GM19023 (cell line): Measurements from ENCODE around the gene A3GALT2.
"Not testable (repeated sequence)": the region's sequence is repeated elsewhere in the genome, so short reads cannot be mapped to it uniquely, and the experiment has no call there.

Experiments used
- ATAC-seq: cut with Tn5 transposase; IDR thresholded peaks from one replicate; pipeline ENCODE4 v1.9.1; 2021; ENCODE audit warnings: mild to moderate bottlenecking, moderate library complexity; ENCODE audit not compliant: unreplicated experiment

The A3GALT2 gene

DNA sequence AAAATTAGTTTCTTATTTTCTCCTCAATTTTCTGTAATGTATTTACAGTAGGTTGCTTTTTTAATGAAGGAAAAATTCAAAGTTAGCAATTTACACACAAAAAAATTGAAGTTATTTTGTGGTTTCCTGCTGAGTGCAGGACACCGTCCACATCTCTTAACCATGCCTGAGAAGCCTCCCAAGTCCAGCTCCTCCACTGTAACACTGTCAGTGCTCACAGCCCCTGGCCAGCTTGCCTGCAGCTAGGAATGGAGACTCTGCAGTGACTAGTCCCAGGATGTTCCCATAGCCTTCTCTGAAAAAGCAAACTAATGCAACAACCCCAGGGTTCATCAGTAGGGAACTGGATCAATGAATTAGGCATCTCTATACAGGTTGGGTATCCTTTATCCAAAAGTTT is 3.5 kb downstream of the A3GALT2 start:
- no peak for ATAC-seq

DNA sequence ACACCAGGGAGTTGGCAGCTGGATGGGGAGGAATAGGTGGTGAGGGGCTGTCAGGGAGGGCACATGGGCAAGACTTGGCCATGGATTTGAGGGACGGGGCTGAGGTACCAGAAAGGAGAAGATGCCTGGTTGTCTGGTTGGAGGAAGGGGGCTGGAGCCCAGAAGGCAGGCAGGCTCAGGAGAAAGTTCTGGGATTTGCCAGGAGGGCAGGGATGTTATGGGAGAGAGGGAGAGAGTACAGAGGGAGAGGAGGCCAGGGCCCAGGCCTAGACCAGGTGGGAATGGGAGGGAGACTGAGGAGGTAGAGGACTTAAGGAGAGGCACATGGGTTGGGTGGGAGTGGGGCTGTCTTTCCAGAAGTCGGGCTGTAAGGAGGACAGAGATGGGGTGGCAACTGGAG is 4.3 kb downstream of the A3GALT2 start:
- ATAC-seq: no peak

DNA sequence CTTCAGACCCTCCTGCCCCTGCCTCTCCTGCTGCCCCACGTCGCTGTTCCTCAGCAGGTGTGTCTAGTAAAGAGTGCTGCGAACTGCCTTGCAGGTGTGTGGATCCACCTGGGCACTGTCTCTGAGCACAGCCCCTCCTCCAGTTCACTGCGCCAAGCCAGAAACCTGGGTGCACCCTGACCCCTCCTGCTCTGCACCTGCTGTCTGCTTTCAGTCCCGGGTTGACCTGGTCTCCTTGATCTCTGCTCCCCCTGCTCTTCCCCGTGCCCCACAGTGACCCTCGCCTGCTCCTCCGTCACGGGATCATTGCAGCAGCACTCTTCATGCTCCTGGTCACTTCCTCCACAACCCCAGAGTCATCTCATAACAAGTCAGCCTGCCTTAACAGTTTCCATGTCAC is 6.5 kb downstream of the A3GALT2 start:
- ATAC-seq: no peak

DNA sequence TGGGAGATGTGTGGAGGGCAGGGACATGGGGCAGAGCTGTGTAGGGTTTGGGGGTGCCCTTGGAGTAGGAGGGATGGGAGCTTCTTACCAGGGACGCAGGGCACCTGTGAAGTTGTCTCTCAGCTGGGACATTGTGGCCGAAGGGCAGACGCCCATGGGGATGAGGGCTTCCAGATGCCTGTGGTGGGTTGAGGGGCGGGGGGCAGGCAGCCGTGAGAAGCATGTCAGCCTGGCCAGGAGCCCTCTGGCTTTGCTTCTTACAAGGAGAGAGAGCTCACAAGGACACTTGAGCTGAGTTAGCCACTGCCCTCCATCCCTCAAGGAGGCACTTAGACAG is 8.5 kb downstream of the A3GALT2 start:
- ATAC-seq: no peak

DNA sequence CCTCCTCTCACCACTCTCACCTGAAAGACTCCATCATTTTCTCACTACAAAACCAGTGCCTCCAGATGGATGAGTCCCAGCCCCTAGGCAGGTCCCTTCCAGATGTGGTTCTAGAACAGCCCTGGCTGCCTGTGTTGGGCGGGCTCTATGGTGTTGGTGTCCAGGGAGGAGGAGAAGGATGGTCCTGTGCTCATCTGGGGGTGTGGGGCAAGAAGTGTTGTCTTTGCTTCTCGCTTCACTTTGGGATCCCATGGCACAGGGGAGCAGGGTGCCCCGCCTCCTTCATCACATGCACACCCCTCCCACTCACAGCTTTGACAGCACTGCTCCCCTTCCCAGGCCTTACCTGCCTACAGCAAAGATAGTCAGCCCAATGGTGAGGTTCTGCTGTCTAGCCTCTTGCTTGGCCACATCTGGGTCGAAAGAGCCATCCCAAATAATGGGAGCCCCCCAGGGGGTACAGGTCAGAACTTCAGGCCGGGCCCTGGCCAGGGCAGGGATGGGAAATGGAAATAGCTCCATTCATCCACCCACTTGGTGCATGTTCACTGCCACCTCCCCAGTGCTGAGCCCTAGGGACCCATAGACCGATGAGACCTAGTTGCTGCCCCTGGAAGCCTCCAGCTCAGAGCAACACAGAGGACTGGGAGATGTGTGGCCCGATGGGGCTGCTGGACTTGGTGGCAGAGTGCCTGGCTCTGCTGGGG is 9.0 kb downstream of the A3GALT2 start:
- ATAC-seq: no peak

DNA sequence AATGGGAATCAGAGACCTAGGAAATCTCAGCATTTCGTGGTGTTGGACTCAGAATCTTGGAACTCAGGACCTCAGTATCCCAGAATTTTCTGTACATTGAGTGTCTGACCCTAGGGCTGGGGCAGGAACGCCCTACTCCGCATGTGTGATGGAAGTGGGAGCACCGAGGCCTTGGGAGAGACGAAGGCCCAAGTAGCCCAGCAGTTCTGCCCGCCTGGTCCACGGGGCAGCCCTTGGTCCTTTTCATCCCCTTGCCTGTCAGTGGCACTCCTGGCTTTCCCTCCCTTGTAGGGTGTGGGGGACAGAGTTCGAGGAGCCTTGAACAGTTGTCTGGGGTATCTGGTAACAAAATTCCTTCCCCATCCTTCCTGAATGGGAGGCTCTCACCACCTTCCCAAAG is 10.2 kb downstream of the A3GALT2 start:
- ATAC-seq: no peak

DNA sequence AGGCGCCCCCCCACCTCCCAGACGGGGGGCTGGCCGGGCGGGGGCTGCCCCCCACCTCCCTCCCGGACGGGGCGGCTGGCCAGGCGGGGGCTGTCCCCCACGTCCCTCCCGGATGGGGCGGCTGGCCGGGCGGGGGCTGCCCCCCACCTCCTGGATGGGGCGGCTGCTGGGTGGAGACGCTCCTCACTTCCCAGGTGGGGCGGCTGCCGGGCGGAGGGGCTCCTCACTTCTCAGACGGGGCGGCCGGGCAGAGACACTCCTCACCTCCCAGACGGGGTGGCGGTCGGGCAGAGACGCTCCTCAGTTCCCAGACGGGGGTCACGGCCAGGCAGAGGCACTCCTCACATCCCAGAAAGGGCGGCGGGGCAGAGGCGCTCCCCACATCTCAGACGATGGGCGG is 11.5 kb downstream of the A3GALT2 start:
- ATAC-seq: not testable (repeated sequence)

DNA sequence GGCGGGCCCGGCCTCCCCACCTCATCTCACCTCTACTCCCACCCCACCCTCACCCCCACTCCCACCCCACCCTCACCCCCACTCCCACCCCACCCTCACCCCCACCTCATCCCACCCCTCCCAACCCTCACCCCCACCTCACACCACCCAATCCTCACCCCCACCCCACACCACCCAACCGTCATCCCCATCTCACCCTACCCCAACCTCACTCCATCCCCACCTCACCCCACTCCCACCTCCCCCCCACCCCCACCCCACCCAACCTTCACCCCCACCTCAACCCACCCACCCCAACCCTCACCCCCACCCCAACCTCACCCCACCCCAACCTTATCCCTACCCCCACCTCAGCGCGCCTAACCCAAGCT is 13.4 kb downstream of the A3GALT2 start:
- ATAC-seq: no peak

DNA sequence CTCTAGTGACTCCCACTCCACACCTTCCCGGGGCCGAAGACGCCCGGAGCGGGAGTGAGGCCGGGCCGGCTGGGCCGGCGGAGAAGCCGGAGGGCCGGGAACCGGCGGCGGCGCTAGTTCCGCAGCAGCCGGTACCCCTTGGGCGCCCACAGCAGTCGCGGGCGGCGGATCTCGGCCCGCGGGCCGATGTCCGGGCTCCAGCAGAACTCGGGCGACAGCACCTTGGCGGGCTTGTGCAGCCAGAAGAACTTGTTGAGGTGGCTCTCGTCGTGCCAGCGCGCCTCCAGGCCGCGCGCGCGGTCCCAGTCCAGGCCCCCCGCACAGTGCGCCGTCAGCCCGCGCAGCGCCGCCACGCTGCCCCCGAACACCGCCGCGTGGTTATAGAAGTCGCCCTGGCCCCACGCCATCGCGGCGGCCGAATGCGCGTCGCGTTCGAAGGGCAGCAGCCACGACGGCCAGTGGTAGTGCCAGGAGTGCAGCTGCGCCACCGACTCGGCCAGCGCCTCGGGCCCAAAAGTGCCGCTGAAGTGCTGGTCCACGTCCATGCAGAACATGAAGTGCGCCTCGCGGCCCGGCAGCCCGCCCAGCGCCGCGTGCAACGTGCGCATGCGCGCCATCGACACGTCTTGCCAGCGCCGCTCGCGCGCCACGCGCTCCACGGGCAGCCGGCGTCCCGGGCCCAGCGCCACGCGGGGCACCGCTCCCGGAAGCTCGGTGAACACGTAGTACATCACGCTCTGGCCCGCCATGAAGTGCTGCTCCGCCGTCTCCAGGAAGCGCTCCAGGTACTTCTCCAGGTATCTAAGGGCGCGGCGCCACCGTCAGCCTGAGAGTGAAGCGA is 14.0 kb downstream of the A3GALT2 start:
- no peak for ATAC-seq

DNA sequence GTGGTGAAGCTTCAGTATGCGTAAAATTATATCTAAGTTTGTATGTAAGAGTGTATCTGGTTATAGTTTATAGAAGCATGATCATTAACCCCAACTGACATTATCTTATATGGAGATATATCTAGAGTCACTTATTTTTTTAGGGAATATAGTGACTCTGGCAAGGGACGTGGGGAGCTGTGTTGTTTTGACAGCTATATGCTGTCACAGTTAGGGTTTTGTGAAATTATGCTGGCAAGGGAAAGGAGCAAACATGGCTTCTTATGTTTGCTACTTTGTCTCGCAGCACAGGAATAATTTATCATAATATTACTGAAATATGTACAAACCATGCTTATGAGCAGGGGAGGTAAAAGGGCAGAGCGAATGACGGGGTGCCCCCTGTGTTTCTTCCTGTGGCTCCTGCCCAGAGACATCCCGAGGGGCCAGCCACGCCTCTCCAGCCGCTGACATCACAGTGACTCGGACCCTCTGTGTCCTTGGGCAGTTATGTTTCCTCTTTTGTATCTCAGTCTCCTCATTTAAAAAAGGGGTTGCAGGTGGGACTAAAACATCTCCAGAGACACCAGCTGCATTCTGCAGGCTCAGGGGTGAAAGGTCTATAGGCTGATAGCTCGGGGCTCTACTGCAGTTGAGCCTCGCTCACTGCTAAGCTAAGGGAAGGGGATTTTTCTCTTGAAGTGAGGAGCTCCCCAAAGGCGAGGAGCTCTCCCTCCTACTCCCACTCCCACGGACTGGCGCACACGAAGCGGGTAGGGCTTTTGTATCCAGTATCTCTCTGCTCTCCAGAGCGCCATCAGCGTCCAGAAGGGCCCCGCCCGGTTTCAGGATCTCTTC is 14.9 kb downstream of the A3GALT2 start:
- no peak for ATAC-seq

DNA sequence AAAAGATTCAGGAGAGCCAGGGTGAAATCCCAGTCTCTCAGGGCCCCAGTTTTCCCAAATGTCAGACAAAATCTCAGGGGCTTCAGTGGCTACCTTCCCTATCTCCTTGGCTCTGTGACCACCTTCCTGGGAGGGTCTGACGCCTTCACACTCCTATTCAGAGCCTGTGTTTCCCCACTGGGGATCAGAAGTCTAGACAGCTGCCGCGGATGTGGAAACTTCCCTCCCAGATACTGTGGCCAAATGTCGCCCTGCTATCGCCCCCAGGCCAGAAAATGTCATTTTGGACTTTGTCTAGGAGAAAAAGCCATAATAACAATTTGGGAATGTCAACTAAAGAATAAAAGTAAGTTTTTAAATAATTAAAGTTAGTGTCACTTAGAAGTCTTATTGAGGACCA is 15.9 kb downstream of the A3GALT2 start:
- no peak for ATAC-seq

DNA sequence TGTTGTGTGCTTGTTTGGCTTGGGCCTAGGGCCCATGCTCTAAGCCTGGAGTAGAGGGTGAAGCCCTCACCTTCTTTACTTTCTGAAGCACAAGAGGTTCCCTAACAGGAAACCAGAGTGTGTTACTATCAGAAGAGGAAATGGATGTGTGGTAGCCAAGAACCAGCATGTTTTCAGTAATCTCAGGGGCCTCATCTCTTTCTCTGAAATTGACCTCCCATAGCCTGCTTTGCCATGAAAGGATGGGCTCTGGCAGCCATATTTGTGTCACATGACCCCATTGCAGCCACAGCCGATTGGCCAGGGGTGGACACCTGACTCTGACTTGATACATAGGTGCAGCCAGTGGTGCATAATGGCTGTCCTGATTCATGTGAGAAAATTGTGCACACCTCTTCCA is 18.6 kb downstream of the A3GALT2 start:
- ATAC-seq: no peak

DNA sequence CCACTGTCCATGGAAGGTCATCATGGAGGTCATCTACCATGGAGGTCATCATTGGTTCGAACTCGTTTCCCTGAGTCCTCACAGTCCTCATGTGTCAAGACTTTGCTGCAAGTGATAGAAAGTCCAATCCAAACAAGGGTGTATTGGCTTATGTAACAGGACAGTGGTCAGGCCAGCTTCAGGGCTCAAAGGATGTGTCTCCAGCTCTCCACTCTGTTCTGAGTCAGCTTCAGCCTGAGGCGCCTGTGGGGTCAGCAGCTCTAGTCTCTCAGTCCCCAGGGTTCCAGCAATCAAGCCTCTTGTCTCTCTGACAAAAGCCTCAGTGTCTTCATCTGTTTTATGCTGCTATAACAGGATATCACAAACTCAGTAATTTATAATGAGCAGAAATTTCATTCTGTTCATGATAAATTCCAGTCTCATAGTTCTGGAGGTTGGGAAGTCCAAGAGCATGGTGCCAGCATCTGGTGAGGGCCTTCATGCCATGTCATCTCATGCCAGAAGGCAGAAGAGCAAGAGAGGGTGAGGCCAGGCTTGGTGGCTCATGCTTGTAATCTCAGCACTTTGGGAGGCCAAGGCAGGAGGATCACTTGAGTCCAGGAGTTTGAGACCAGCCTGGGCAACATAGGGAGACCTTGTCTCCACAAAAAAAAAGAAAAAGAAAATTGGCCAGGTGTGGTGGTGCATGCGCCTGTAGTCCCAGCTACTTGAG is 19.5 kb downstream of the A3GALT2 start:
- no peak for ATAC-seq

DNA sequence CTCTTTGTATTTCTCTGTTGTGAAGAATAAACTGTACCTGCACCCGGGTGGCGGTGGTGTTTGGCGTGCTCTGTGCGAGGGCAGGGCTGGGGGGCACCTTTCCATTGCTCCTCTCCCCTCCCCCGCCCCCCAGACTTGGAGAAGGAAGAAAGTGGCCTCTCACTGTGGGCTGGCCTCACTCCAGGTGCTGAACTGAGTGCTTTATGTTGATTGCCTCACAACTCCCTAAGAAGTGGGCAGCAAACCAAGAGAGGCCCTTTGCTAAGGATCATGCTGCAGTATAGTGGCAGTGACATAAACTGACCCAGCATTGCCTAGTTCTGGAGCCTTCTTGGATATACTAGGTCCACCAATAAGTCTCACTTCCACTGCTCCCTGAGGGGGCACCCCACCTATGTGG is 20.2 kb downstream of the A3GALT2 start:
- no peak for ATAC-seq

DNA sequence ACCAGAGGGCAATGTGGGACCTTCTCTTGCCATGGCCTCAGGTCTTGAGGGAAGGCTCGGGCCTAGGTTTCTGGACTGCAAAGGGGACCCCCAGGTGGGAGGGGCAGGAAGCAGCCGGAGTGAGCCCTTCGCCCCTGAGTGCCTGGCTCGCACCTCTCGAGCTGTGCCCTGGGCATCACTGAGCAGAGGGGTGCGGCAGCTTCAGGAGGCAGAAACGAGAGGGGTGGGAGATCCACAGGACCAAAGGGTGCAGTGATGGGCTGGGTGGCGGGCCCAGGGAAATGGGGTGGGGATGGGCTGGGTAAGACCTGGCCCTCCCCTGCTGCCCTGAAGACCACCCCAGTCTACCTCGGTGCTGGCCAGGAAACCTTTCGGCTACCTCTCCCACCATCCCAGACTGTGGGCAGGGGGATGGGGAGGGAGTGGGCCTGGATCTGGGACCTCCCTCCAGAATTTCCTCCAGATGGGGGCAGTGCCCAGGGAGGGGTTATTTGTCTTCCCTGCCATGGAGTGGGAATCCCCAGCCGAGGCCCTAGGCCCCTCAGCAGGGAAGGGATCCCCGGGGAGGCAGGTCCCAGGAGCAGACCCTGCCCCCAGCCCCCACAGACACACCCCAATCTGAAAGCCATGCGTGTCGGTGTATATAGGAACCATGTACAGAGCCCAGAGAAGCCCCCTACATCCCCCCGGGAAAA is 21.3 kb downstream of the A3GALT2 start:
- no peak for ATAC-seq

DNA sequence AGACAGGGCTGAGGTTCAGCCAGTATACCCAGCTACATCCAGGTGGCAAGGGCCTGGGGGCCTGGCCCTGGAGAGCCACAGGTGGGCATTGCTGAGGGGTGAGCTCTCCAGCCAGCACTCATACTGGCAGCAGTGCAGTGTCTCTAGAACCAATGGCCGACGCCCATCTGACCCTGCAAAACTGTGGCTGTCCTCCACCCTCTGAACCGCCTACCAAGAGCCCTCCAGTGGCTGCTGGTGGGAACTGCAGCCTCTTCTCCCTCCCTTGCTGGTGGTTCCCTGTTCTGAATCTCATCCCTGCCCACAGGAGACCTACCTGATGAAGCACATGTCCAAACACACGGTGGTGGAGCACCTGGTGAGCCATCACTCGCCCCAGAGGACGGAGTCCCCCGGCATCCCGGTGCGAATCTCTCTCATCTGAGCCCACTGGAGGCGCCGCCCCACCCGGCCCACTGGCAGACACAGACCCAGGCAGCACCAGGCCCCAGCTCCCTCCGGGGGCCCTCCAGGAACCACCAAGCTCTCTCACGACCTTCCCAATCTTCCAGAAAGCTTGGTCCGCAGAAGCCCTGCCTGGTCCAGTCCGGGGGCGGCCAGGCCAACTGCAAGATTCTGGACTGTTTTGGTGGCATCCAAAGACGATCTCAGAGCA is 22.1 kb downstream of the A3GALT2 start:
- no peak for ATAC-seq

DNA sequence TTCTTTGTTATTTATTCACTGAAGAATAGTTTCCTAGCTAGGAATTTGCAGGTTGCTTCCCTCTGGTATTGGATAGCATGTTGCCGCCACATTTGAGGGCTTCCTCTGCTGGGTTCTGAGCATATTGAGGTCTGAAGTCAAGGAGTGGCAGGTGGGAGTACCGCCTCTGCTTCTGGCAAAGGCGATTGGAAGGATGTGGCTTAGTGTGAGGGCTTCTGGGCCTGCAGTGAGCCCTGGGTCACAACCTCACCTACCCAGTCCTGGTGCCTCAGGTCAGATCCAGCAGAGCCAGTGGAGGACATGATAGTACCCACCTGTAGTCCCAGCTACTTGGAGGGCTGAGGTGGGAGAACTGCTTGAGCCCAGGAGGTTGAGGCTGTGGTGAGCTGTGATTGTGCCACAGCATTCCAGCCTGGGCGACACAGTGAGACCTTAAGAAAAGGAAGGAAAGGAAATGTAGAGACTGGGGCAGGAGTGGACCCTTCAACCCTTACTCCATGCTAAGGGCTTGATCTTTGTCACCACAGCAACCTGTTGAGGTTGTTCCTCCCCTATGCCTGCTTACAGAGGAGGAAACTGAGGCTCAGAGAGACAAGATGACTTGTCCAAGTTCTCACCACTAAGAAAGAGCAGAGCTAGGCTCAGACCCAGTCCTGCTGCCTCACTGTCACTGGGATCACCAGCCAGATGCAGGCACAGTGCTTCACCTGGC is 22.8 kb downstream of the A3GALT2 start:
- no peak for ATAC-seq

DNA sequence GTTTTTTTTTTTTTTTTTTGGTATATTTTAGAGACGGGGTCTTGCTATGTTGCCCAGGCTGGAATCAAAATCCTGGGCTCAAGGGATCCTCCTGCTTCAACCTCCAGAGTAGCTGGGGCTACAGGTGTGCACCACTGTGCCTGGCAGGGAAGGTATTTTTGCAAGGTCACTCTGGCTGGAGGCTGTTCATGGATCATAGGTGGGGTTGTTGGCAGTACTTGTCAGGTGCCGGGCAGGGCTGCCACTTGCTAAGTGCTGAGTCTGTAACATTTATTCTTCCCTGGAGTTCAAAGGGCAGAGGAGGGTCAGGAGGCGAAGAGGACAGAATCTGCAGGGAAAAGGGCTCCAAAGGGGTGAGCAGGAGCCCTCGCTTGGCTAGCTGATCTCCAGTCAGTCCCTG is 24.1 kb downstream of the A3GALT2 start:
- ATAC-seq: no peak

DNA sequence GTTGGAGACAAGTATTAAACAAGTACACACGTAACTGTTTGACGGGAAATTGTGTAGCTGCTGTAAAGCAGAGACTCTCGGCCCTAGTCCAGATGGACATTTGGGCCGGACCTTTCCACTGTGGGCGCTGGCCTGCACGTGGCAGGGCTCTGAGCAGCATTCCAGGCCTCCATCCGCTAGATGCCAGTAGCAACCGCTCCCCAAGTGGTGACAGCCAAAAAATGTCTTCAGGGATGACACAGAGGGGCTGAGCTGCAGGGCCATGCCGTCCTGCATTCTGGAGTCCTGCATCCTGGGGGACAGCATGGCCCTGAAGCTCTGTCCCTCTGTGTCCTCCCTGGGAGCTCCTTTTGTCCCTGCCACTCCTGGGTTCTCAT is 24.8 kb downstream of the A3GALT2 start:
- no peak for ATAC-seq
